ENCODE data around the gene GJD4.

The GJD4 gene

DNA sequence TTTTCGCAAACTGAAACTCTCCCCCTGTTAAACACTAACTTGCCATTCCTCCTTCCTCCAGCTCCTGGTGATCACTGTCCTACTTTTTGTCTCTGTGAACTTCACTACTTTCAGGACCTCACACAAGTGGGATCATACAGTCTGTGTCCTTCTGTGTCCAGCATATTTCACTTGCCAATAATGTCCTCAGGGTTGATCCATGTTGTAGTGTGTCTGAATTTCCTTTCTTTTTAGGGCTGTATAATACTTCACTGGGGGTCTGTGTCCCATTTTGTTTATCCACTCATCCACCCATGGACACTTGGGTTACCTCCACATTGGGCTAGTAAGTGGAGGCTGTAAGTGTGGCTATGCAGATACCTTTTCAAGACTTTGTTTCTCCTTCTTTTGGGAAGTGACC lies 42.7 kb upstream of the GJD4 start:
- Mint-ChIP-seq H3K4me1 (peaks cover 39% of the 10 kb centered on the region), H3K27me3 (ENCODE audit: low read depth) (no peaks in the 10 kb centered on the region), H3K27ac (peak overlapping the region in 1 of 3 experiments; percentile 4), H3K36me3 (ENCODE audit: low read depth) (peaks cover 41% of the 10 kb centered on the region), H3K9me3 (no peaks in the 10 kb centered on the region), H3K4me3 (no peak overlapping the region)
- TF ChIP-seq, protein P1, sequence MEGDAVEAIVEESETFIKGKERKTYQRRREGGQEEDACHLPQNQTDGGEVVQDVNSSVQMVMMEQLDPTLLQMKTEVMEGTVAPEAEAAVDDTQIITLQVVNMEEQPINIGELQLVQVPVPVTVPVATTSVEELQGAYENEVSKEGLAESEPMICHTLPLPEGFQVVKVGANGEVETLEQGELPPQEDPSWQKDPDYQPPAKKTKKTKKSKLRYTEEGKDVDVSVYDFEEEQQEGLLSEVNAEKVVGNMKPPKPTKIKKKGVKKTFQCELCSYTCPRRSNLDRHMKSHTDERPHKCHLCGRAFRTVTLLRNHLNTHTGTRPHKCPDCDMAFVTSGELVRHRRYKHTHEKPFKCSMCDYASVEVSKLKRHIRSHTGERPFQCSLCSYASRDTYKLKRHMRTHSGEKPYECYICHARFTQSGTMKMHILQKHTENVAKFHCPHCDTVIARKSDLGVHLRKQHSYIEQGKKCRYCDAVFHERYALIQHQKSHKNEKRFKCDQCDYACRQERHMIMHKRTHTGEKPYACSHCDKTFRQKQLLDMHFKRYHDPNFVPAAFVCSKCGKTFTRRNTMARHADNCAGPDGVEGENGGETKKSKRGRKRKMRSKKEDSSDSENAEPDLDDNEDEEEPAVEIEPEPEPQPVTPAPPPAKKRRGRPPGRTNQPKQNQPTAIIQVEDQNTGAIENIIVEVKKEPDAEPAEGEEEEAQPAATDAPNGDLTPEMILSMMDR (IDR thresholded peaks at IDR 0.05; ENCODE audit: unreplicated experiment in 3 of 3) = no peak

- TF ChIP-seq, protein P1 (IDR thresholded peaks at IDR 0.05; ENCODE audit: unreplicated experiment in 3 of 3) = peak; percentile 94 to 98 (median 96)
- peak overlapping the region in 2 of 3 experiments; percentile 3 to 23 for H3K27ac Mint-ChIP-seq
- H3K9me3 Mint-ChIP-seq = no peaks in the 10 kb centered on the region
- H3K36me3 Mint-ChIP-seq (ENCODE audit: low read depth) = peaks cover 40% of the 10 kb centered on the region
- no peaks in the 10 kb centered on the region for H3K27me3 Mint-ChIP-seq (ENCODE audit: low read depth)
- H3K4me3 Mint-ChIP-seq = no peak overlapping the region
- H3K4me1 Mint-ChIP-seq = peaks cover 33% of the 10 kb centered on the region
These were observed 41.8 kb upstream of the GJD4 start for GRCh38 chr10:35563261-35563891.

- H3K4me3 Mint-ChIP-seq = no peak overlapping the region
- peaks cover 38% of the 10 kb centered on the region for H3K36me3 Mint-ChIP-seq (ENCODE audit: low read depth)
These were observed 40.7 kb upstream of the GJD4 start for GRCh38 chr10:35564341-35564968.

GRCh38 chr10:35565602-35566081 lies 39.5 kb upstream of the GJD4 start:
- H3K9me3 Mint-ChIP-seq = no peaks in the 10 kb centered on the region
- H3K27me3 Mint-ChIP-seq (ENCODE audit: low read depth) = no peaks in the 10 kb centered on the region
- TF ChIP-seq, protein P1 (IDR thresholded peaks at IDR 0.05; ENCODE audit: unreplicated experiment in 3 of 3) = no peak
- H3K36me3 Mint-ChIP-seq (ENCODE audit: low read depth) = peaks cover 38% of the 10 kb centered on the region
- H3K27ac Mint-ChIP-seq = peak overlapping the region in 2 of 3 experiments; percentile 18 to 83
- H3K4me3 Mint-ChIP-seq = no peak overlapping the region
- peaks cover 34% of the 10 kb centered on the region for H3K4me1 Mint-ChIP-seq

More at GRCh38 chr10:35564341-35564968, 40.7 kb upstream of the GJD4 start:
- TF ChIP-seq, protein P1 (IDR thresholded peaks at IDR 0.05; ENCODE audit: unreplicated experiment in 3 of 3) = no peak
- peak overlapping the region in 1 of 3 experiments; percentile 65 for H3K27ac Mint-ChIP-seq
- no peaks in the 10 kb centered on the region for H3K27me3 Mint-ChIP-seq (ENCODE audit: low read depth)
- no peaks in the 10 kb centered on the region for H3K9me3 Mint-ChIP-seq
- H3K4me1 Mint-ChIP-seq = peaks cover 28% of the 10 kb centered on the region

DNA sequence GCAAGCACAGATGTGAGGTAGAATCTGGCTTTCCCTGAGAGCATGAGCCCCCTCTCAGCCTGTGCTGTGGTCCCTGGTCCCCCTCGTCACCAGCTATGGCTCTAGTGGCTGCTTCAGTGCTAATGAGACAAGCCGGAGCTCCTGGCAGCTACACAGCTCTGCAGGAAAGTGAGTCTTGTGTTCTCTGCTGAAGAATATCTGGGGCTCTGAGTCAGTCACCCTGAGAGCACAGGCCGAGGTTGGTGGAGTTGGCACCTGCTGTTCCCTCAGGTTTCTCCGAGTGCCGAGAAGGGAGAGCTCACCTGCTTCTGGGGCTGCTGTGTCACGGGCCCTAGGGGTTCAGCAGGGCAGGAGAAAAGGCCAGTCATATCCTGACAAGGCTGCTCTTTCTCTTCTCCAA lies 37.2 kb upstream of the GJD4 start:
- Mint-ChIP-seq H3K9me3 (no peaks in the 10 kb centered on the region), H3K4me3 (no peak overlapping the region), H3K27ac (no peak overlapping the region), H3K36me3 (ENCODE audit: low read depth) (peaks cover 37% of the 10 kb centered on the region), H3K4me1 (peaks cover 34% of the 10 kb centered on the region), H3K27me3 (ENCODE audit: low read depth) (no peaks in the 10 kb centered on the region)
- TF ChIP-seq, protein P1 (IDR thresholded peaks at IDR 0.05; ENCODE audit: unreplicated experiment in 3 of 3) = no peak
